ENCODE measurements around the gene KLF18.

KLF18 gene

GRCh38 chr1:44114098-44114497 is 27.3 kb downstream of the KLF18 start:
- no peak for DNase-seq (ENCODE audit: low spot score)
- Histone ChIP-seq H3K9me3 (replicated peaks in 1 of 2; ENCODE audit: control insufficient read depth in 2 of 2, insufficient read depth in 1 of 2, low read depth in 1 of 2, low read length in 2 of 2) (no peaks in the 10 kb centered on the region), H2AFZ (ENCODE audit: low read length) (no peak overlapping the region), H4K91ac (ENCODE audit: low read depth, low read length, poor library complexity) (no peak overlapping the region), H3K23ac (ENCODE audit: low read depth, low read length, poor library complexity) (no peak overlapping the region), H2BK120ac (ENCODE audit: low read depth, low read length) (no peak overlapping the region), H2AK5ac (ENCODE audit: low read depth, low read length) (no peak overlapping the region), H3K4me2 (ENCODE audit: insufficient read depth, low read length, poor library complexity, severe bottlenecking) (no peak overlapping the region), H3K27me3 (ENCODE audit: control insufficient read depth in 3 of 3, insufficient read depth in 3 of 3, low read depth in 1 of 3, low read length in 3 of 3) (peaks cover 0 to 14% (median 0%) of the 10 kb centered on the region in 3 experiments), H4K8ac (ENCODE audit: low read depth, low read length) (no peak overlapping the region), H3K9ac (ENCODE audit: low read depth, low read length, poor library complexity) (no peak overlapping the region), H3K4me1 (ENCODE audit: control insufficient read depth in 2 of 2, insufficient read depth in 1 of 2, low read depth in 1 of 2, low read length in 2 of 2) (no peaks in the 10 kb centered on the region), H2BK12ac (ENCODE audit: low read length) (no peak overlapping the region), H3K14ac (ENCODE audit: low read length) (no peak overlapping the region), H3K4ac (ENCODE audit: low read length) (no peak overlapping the region), H3K4me3 (ENCODE audit: low read length in 2 of 2) (no peak overlapping the region), H2BK5ac (ENCODE audit: low read length) (no peak overlapping the region), H2BK15ac (ENCODE audit: low read length) (no peak overlapping the region), H3K27ac (replicated peaks; ENCODE audit: low read length) (no peak overlapping the region), H3K18ac (ENCODE audit: low read length) (no peak overlapping the region), H3K36me3 (replicated peaks in 1 of 2; ENCODE audit: control insufficient read depth in 2 of 2, insufficient read depth in 2 of 2, low read length in 2 of 2) (no peaks in the 10 kb centered on the region), H3K79me1 (ENCODE audit: low read depth, low read length) (no peaks in the 10 kb centered on the region)
- WGBS, 2 donors (ENCODE audit: extremely low coverage in 2 of 2, insufficient read length in 2 of 2, insufficient replicate concordance in 1 of 2) = no CpG with 5 or more reads among the region's 7 CpGs

- no peak overlapping the region for H2BK15ac ChIP-seq (ENCODE audit: low read length)
- H4K8ac ChIP-seq (ENCODE audit: low read depth, low read length) = no peak overlapping the region
- no peak overlapping the region for H3K23ac ChIP-seq (ENCODE audit: low read depth, low read length, poor library complexity)
- H3K9ac ChIP-seq (ENCODE audit: low read depth, low read length, poor library complexity) = no peak overlapping the region
- H3K27ac ChIP-seq (replicated peaks; ENCODE audit: low read length) = no peak overlapping the region
- no peak overlapping the region for H3K4me3 ChIP-seq (ENCODE audit: low read length in 2 of 2)
- no peak for DNase-seq (ENCODE audit: low spot score)
- H3K9me3 ChIP-seq (replicated peaks in 1 of 2; ENCODE audit: control insufficient read depth in 2 of 2, insufficient read depth in 1 of 2, low read depth in 1 of 2, low read length in 2 of 2) = no peaks in the 10 kb centered on the region
- H3K4ac ChIP-seq (ENCODE audit: low read length) = no peak overlapping the region
- no peak overlapping the region for H2AK5ac ChIP-seq (ENCODE audit: low read depth, low read length)
- no peak overlapping the region for H2BK12ac ChIP-seq (ENCODE audit: low read length)
- H3K36me3 ChIP-seq (replicated peaks in 1 of 2; ENCODE audit: control insufficient read depth in 2 of 2, insufficient read depth in 2 of 2, low read length in 2 of 2) = no peaks in the 10 kb centered on the region
- H2BK5ac ChIP-seq (ENCODE audit: low read length) = no peak overlapping the region
- H3K4me2 ChIP-seq (ENCODE audit: insufficient read depth, low read length, poor library complexity, severe bottlenecking) = no peak overlapping the region
- H2BK120ac ChIP-seq (ENCODE audit: low read depth, low read length) = no peak overlapping the region
- H3K79me1 ChIP-seq (ENCODE audit: low read depth, low read length) = no peaks in the 10 kb centered on the region
- peaks cover 0 to 21% (median 0%) of the 10 kb centered on the region in 3 experiments for H3K27me3 ChIP-seq (ENCODE audit: control insufficient read depth in 3 of 3, insufficient read depth in 3 of 3, low read depth in 1 of 3, low read length in 3 of 3)
- H3K4me1 ChIP-seq (ENCODE audit: control insufficient read depth in 2 of 2, insufficient read depth in 1 of 2, low read depth in 1 of 2, low read length in 2 of 2) = no peaks in the 10 kb centered on the region
- no peak overlapping the region for H3K14ac ChIP-seq (ENCODE audit: low read length)
- no peak overlapping the region for H3K18ac ChIP-seq (ENCODE audit: low read length)
- no CpG with 5 or more reads among the region's 2 CpGs for WGBS, 2 donors (ENCODE audit: extremely low coverage in 2 of 2, insufficient read length in 2 of 2, insufficient replicate concordance in 1 of 2)
- no peak overlapping the region for H2AFZ ChIP-seq (ENCODE audit: low read length)
- no peak overlapping the region for H4K91ac ChIP-seq (ENCODE audit: low read depth, low read length, poor library complexity)
Observed at GRCh38 chr1:44113095-44113609, 28.3 kb downstream of the KLF18 start.

GRCh38 chr1:44112486-44112885 is 28.9 kb downstream of the KLF18 start:
- Histone ChIP-seq H4K8ac (ENCODE audit: low read depth, low read length) (no peak overlapping the region), H3K18ac (ENCODE audit: low read length) (no peak overlapping the region), H3K79me1 (ENCODE audit: low read depth, low read length) (no peaks in the 10 kb centered on the region), H3K36me3 (replicated peaks in 1 of 2; ENCODE audit: control insufficient read depth in 2 of 2, insufficient read depth in 2 of 2, low read length in 2 of 2) (no peaks in the 10 kb centered on the region), H3K27me3 (ENCODE audit: control insufficient read depth in 3 of 3, insufficient read depth in 3 of 3, low read depth in 1 of 3, low read length in 3 of 3) (peaks cover 0 to 25% (median 0%) of the 10 kb centered on the region in 3 experiments), H3K27ac (replicated peaks; ENCODE audit: low read length) (no peak overlapping the region), H2AFZ (ENCODE audit: low read length) (no peak overlapping the region), H2BK120ac (ENCODE audit: low read depth, low read length) (no peak overlapping the region), H2BK12ac (ENCODE audit: low read length) (no peak overlapping the region), H2BK15ac (ENCODE audit: low read length) (no peak overlapping the region), H3K23ac (ENCODE audit: low read depth, low read length, poor library complexity) (no peak overlapping the region), H3K4ac (ENCODE audit: low read length) (no peak overlapping the region), H3K9ac (ENCODE audit: low read depth, low read length, poor library complexity) (no peak overlapping the region), H3K4me1 (ENCODE audit: control insufficient read depth in 2 of 2, insufficient read depth in 1 of 2, low read depth in 1 of 2, low read length in 2 of 2) (no peaks in the 10 kb centered on the region), H2BK5ac (ENCODE audit: low read length) (no peak overlapping the region), H3K14ac (ENCODE audit: low read length) (no peak overlapping the region), H4K91ac (ENCODE audit: low read depth, low read length, poor library complexity) (no peak overlapping the region), H3K4me2 (ENCODE audit: insufficient read depth, low read length, poor library complexity, severe bottlenecking) (no peak overlapping the region), H3K4me3 (ENCODE audit: low read length in 2 of 2) (no peak overlapping the region), H2AK5ac (ENCODE audit: low read depth, low read length) (no peak overlapping the region), H3K9me3 (replicated peaks in 1 of 2; ENCODE audit: control insufficient read depth in 2 of 2, insufficient read depth in 1 of 2, low read depth in 1 of 2, low read length in 2 of 2) (no peaks in the 10 kb centered on the region)
- DNase-seq (ENCODE audit: low spot score) = no peak
- WGBS, 2 donors (ENCODE audit: extremely low coverage in 2 of 2, insufficient read length in 2 of 2, insufficient replicate concordance in 1 of 2) = no CpG with 5 or more reads among the region's 3 CpGs

GRCh38 chr1:44111861-44112260 is 29.6 kb downstream of the KLF18 start:
- Histone ChIP-seq H2BK15ac (ENCODE audit: low read length) (no peak overlapping the region), H3K4ac (ENCODE audit: low read length) (no peak overlapping the region), H2BK120ac (ENCODE audit: low read depth, low read length) (no peak overlapping the region), H3K18ac (ENCODE audit: low read length) (no peak overlapping the region), H2BK12ac (ENCODE audit: low read length) (no peak overlapping the region), H2AK5ac (ENCODE audit: low read depth, low read length) (no peak overlapping the region), H4K91ac (ENCODE audit: low read depth, low read length, poor library complexity) (no peak overlapping the region), H3K36me3 (replicated peaks in 1 of 2; ENCODE audit: control insufficient read depth in 2 of 2, insufficient read depth in 2 of 2, low read length in 2 of 2) (no peaks in the 10 kb centered on the region), H3K79me1 (ENCODE audit: low read depth, low read length) (no peaks in the 10 kb centered on the region), H3K4me3 (ENCODE audit: low read length in 2 of 2) (no peak overlapping the region), H2BK5ac (ENCODE audit: low read length) (no peak overlapping the region), H3K9me3 (replicated peaks in 1 of 2; ENCODE audit: control insufficient read depth in 2 of 2, insufficient read depth in 1 of 2, low read depth in 1 of 2, low read length in 2 of 2) (no peaks in the 10 kb centered on the region), H2AFZ (ENCODE audit: low read length) (no peak overlapping the region), H3K4me1 (ENCODE audit: control insufficient read depth in 2 of 2, insufficient read depth in 1 of 2, low read depth in 1 of 2, low read length in 2 of 2) (no peaks in the 10 kb centered on the region), H3K27ac (replicated peaks; ENCODE audit: low read length) (no peak overlapping the region), H3K9ac (ENCODE audit: low read depth, low read length, poor library complexity) (no peak overlapping the region), H3K4me2 (ENCODE audit: insufficient read depth, low read length, poor library complexity, severe bottlenecking) (no peak overlapping the region), H3K14ac (ENCODE audit: low read length) (no peak overlapping the region), H3K27me3 (ENCODE audit: control insufficient read depth in 3 of 3, insufficient read depth in 3 of 3, low read depth in 1 of 3, low read length in 3 of 3) (peaks cover 0 to 25% (median 0%) of the 10 kb centered on the region in 3 experiments), H3K23ac (ENCODE audit: low read depth, low read length, poor library complexity) (no peak overlapping the region), H4K8ac (ENCODE audit: low read depth, low read length) (no peak overlapping the region)
- no peak for DNase-seq (ENCODE audit: low spot score)
- WGBS, 2 donors (ENCODE audit: extremely low coverage in 2 of 2, insufficient read length in 2 of 2, insufficient replicate concordance in 1 of 2) = no CpG with 5 or more reads among the region's 4 CpGs
